Activated gamma-delta T cell treated with anti-CD3 and anti-CD28 coated beads, Interleukin-2, amount 50 U/mL, for 16 hours (primary cell): ENCODE data around the gene SCAMP2.

Source experiments
- DNase-seq: peaks from one replicate; pipeline ENCODE4 v3.0.0-alpha.2; 2020; ENCODE audit warnings: low read depth

The SCAMP2 gene

DNA sequence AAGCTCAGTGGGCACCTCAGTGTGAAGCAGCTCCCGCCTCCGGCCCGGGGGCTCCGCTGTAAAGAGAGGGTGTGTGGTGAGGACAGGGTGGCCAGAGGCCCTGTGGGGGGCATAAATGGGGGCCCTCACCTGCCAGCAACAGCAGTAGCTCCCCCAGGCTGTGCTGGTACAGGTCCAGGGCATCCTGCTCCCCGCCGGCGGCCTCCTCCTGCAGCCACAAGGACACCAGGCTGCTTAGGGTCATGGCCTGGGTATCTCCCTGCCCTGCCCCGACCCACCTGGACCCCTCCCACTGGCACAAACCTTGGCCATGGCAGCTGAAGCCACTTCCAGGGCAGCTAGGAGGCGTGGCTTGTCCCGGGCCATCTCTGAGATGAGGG, 35.0 kb downstream of the SCAMP2 start:
- DNase-seq, result no peak

DNA sequence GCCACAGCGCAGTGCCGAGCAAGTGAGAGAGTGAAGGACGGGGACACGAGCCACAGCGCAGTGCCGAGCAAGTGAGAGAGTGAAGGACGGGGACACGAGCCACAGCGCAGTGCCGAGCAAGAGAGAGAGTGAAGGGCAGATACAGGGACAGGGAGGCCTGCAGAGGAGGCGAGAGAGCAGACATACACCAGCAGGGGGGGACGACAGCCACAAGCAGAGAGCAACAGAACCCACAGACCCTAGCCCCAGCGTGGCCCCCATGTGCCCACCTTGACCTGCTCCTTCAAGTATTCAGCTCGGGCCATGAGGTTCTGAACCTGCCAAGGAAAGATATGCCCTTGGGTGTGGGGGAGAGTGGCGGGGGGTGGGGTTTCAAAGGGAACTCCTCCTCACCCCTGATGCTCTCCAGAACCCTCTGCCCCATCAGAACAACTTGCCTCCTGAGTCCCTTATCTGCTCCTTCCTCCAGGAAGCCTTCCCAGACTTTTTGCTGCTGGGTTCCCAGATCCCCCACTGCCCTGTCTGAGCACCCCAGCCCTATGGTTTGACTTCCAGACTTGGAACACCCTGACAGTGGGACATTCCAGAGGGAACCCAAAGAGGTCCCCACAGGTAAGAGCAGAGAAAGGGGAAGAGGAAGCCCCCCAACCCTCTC, 35.6 kb downstream of the SCAMP2 start:
- DNase-seq, result no peak

DNA sequence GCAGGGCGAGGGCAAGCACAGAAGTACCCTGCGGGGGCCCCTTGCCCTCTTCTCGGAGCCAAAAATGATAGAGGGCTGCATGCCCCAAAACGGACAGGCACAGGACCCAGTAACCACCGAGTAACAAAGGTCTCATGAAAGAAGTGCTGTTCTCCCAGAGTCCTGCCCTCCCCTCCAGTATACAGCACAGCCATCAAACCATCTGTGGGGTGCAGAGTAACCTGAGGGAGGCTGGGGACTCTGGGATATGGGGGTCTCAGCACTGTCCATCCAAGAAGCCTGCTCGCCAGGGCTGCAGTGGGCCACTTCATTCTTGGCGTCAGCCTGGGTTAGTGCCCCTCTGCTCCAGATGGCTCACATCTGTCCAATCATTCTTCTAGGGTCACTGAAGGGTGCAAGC, 36.3 kb downstream of the SCAMP2 start:
- DNase-seq, result no peak

DNA sequence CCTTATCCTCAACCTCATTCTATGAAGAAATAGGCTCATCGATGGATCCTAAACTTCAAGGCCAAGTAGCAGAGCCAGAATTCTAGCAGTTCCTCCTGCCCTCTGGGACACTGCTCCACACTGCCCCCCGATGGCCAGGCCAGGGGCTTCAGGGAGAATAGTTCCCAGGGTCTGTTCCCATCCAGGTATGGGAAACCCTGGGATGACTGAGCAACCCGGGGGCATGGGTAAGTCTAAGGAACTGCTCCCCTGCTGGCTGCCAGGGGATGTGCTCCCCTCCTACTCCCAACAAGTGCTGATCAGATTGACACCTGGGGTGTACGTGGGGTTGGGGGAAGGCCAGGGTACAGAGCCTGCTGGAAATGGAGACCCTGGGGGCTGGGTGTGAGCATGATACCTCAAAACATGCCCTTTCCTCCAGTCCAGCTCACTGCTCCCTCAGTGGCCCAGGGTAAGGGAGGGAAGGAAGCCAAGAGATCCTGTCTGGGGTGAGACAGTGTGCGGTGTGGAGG, 37.8 kb downstream of the SCAMP2 start:
- no peak for DNase-seq

DNA sequence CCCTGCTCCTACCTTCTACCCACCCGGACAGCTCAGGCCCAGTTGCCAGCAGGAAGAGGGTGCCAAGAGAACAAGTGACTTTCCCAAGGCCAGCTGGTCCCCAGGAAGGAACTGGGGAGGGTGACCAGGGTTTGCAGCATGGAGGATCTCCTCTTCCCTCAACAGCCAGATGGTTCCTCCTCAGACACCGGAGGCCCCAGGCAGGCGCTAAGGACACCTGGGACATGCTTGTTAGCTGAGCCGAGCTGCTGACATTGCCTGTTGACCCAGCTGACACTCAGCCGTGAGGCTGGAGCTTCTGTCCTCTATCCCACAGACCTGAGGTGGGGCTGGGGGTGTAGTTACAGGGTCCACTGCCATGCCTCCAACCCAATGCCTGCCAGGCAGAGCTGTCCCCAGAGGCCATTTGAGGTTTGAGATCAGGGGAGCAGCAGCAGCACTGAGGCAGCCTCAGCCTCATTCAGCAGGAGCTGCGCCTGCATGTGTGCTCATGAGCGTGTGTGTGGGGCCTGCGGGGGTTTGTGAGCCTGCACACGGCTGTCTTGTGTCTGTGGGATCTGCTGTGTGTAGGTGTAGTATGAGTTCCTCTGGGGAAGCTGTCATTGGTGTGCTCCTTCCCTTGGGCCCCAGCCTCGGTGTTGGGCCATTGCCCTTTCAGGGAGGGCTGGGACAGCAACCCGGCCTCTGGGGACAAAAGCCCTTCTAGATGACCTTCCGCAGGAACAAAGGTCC, 39.6 kb downstream of the SCAMP2 start:
- DNase-seq, result no peak

DNA sequence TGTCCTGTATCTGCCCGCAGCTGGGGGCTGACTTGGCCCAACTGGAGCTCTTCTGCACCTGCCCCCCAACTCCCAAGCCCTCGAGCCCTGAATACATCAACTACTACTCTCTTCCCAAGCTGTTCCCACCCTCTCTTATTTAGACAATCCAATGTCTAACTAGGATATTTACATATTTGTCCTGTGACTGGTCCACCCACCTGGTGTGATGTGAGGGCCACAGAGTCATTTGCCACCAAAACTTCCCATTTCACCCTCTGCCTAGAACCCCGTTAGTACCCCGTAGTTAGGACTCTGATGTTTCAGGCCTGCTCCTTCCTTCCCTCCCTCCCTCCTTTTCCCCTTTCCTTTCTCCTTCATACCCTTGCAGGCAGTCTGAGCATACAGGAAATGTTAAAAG, 40.3 kb downstream of the SCAMP2 start:
- DNase-seq, result no peak

DNA sequence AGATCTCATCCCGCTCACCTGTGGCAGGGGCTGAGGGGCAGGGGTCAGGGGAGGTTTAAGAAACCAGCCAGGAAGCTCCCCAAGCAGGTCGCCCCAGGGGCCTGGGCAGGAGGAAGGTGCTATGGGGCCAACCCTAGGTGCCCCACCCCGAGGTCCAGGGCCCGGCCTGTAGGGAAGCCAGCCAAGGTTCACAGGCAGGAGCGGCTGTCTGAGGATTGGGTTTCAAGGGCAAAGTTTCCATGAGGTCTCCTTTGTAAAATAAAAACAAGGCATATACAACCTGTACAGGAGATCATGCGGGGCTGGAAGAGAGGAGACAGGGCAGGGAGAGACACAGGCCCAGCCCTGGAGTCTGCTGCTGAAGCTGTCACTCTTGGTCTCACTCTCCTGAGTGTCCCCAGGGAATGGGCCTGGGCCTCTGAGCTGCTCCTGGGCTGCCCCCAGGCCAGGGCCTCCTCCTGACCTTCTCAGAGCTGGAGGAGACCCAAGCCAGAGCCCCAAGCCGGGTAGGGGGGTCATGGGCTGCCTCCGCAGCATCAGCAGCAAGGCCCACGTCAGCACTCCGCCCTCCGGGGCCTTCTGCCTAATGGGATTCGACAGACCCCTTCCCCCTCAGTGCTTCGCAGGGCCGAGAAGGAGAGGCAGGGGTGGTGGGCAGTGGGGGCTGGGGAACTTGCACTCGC, 41.2 kb downstream of the SCAMP2 start:
- DNase-seq, result no peak

DNA sequence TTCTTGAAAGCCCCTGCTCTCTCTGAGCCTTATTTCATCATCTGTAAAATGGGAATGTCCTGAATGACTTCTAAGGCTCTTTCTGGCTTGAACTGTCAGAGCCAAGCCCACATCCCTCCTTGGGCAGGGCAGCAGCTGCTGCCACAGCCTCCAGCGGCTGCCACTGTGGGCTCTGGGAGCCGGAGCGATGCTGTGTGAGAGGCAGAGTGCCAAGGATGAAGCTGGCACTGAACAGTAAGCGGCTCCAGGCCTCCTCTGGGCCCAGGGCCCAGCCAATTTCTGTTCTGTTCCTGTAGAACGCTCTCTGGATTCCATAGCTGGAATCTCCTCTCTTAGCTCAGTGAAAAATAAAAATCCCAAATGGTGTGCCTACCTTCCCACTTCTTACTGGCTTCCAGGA, 42.3 kb downstream of the SCAMP2 start:
- no peak for DNase-seq

DNA sequence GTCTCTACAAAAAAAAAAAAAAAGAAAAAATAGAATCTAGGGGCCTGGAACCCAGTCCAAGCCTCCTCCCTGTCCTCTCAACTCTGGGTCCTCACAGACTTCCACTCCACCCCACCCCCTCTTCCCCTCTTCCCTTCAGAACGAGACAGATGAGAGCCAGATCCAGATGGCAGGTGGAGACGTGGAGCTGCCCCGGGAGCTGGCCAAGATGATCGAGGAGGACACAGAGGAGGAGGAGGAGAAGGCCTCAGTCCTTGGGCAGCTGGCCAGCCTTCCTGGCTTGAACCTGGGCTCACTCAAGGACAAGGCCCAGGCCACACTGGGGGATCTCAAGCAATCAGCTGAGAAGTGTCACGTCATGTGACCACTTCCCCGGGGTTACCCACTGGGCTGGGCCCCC, 43.2 kb downstream of the SCAMP2 start:
- no peak for DNase-seq

DNA sequence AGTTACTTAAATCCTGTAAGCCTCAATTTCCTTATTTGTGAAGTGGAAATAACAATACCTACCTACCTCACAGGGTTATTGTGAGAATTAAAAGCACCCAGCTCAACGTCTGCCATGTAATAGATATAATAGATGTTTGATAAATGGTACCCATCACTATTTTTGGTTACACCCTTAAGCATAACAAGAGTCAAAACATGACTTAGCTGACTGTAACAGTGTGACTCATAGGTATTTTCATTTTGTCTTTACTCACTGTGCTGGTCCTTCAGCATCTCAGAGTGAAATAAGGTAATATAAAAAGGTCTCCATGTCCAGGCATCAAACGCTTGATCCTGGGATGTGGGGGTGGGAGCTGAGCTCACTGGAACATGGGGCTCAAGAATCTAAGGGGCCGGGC, 43.7 kb downstream of the SCAMP2 start:
- no peak for DNase-seq

DNA sequence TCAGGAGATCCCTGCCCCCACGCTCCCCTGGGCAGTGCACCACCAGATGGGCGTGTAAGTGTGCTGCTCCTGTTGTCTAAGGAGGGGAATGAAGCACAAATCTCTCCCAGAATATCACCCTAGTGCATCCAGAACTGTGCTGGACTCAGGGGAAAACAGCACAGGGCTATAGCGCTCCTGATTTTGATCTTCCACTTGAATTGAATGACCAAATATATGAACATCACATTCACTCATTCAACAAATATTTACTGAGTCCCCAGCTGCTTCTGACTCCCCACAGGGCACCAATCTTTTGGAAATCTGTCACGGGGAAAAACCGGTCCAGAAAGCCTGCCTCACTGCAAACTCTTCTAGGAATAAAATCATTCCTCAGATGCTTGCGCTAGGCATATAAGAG, 44.3 kb downstream of the SCAMP2 start:
- DNase-seq, result no peak

DNA sequence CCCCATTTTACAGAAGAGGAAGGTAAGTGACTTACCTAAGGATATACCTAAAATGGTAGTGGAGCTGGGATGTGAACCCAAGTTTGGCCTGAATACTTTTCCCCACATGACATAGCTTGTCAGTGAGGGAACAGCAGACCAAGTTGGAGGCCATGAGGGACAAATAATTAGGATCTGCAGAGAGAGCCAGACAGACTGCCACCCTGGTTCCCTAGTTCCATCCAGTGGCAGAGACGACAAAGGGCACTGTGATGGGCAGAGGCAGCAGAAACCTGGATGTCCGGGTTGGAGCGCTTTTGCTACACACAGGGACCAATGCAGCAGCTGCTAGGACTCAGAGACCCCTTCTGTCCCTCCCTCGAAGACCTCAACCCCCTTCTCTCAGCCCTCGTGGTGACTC, 45.6 kb downstream of the SCAMP2 start:
- DNase-seq, result no peak

DNA sequence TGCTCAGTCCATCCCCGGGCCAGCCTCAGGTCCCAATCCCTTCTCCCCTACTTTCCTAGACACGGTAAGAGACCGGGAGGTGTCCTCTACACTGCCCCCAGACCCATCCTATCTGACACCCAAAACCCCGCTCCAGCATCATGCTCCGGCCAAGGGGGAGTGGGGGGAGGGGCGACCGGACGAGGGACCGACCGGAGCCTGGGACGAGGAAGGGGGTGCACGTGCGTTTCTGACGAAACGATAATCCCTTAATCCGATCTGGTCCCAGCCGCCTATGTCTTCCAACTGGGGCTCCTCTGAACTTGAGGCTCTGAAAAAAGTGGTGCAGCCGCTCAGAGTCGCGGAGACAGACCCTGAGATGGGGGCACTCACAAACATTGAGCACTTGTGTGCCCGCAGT, 46.2 kb downstream of the SCAMP2 start:
- no peak for DNase-seq

DNA sequence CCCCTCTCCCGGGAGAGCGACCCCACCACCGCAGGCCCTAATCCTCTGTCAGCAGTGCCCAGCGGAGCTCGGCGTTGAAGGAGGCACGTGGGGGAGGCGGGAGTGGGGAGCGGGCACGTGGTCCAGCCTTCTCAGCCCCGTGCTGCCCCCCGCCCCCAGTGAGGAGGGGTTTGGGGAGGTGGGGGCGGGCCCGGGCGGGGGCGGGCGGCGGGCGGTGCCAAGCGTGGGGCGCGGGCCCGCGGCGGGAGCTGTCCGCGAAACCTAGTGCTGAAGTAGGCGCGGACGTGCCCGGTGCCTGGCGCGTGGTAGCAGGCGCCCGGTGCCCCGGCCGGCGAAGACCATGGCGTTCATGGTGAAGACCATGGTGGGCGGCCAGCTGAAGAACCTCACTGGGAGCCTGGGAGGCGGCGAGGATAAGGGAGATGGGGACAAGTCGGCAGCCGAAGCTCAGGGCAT, 46.8 kb downstream of the SCAMP2 start, which contains the start of gene CPLX3:
Gene CPLX3, plus strand, starts transcription at position 264 of the 456 bp plus-strand sequence. Its CDS starts 77 bp downstream, at position 341.
- no peak for DNase-seq

DNA sequence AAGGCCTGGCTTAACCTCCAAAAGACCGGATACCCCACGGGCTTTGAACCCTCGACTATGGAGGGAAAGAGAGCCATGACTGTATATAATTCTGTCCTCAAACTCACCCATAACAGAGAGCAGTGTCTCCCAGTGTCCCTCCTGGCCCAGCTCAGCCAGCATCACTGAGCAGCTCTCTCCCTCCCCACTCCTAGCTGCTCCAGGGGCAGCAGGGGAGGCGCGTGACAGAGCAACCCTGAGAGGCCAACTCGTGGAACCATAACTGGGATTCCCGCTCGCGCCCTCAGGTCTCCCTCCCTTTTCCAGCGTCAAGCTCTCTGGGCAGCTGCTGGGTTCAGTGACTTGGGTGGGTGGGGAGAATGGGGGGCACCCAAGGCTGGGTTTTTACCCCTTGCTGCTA, 47.3 kb downstream of the SCAMP2 start:
- DNase-seq, result no peak

DNA sequence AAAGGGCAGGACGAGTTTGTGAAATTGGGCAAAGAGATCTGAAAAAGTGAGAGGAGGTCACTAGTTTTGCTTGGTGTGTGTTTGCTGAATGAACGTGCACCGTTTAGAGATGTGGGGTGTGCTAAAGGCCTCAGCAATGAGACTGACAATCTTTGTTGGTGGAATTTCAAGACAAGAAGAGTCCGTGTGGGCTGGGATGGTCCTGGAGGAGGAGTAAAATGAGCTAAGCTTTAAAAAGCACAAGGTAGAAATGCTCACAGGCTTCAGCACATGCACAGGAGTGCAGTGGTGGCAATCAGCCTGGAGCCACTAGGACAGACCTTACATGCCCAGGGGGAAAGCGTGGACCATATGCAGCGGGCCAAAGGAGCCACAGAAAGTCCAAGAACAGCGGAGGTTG, 48.2 kb downstream of the SCAMP2 start:
- no peak for DNase-seq

DNA sequence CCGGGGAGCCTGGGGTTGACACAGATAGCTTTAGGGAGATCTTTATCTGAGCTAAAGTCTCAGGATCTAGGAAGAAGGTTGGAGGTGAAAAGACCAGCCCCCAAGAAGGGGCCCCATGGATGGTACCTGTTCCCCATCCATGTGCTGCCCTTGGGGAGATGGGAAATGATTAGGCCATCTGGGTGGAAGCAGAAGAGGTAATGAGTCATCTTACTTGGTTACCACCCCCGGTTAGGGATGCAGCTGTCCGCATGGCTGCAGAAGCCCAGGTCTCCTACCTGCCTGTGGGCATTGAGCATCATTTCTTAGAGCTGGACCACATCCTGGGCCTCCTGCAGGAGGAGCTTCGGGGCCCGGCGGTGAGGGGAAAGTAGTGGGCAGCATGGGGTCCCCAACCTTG, 49.8 kb downstream of the SCAMP2 start:
- no peak for DNase-seq

DNA sequence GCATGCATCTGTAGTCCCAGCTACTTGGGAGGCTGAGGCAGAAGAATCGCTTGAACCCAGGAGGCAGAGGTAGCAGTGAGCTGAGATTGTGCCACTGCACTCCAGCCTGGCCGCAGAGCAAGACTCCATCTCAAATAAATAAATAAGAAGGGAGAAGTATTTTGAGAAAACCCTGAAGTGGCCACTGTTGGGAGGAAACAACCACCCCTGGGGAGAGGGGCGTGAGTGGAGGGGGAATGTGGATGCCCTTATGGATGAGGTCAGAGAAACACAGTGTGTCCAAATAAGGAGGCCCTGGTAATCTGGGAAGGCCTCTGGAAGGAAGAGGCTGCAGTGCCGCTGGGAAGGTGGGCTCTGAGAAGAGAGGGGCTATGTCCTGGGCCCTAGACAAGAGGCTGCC, 50.9 kb downstream of the SCAMP2 start:
- DNase-seq, result no peak

DNA sequence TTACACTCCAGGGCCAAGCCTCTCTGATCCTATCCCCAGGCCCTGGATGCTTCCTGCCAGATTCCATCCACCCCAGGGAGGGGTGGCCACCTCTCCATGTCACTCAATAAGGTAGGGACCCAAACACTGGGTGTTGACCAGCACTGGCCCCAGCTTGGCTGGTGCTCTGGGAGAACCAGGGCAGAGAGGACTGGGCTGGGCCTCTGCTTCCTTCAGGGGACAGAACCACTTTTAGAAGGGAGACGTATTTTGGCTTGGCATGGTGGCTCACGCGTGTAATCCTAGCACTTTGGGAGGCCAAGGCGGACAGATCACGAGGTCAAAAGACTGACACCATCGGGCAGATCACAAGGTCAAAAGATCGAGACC, 51.4 kb downstream of the SCAMP2 start:
- DNase-seq, result no peak

DNA sequence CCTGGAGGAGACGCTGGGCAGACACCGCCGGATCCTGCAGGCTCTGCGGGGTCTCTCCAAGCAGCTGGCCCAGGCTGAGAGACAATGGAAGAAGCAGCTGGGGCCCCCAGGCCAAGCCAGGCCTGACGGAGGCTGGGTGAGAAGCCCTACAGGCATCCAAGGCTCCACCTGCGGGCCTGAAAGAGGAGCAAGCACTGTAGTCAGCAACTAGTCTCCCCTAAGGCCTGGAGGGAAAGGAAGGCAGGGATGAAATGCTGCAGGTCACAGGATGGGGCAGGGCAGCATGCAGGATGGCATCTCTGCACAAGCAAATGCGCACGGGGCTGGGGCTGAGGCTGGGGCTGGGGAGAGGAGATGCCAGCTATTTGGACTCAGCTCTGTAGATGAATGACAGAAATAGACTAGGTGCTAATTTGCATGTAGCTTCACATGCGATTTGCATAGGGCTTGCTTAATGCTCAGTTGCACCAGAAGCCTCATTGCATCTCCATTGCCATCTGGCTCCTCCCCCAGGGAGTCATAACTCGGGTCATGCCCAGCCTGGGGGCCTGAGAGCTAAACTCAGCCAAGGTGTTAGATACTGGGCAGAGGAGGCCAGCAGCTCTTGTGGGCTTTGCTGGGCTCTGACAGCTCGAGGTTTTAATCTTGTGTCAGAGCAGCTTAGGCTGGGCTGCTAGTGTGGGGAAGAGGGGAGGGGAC, 51.9 kb downstream of the SCAMP2 start:
- DNase-seq, result no peak

DNA sequence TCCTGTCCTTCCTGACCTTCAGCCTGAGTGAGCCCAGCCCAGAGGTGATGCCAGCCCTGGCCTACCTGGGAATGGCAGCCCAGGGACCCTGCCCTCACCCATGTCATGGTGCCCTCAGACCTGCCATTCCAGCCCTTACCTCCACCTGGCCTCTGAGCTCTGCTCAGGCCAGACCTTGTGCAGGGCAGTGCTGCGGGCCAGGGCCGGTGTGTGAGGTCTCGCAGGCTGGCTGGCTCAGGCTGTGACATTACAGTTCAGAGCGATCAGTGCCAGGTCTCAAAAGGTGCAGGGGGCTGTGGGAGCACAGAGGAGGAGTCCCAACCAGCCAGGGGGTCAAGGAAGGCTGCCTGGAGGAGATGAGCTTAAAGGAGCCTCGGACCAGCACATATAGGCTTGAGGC, 53.1 kb downstream of the SCAMP2 start:
- no peak for DNase-seq

DNA sequence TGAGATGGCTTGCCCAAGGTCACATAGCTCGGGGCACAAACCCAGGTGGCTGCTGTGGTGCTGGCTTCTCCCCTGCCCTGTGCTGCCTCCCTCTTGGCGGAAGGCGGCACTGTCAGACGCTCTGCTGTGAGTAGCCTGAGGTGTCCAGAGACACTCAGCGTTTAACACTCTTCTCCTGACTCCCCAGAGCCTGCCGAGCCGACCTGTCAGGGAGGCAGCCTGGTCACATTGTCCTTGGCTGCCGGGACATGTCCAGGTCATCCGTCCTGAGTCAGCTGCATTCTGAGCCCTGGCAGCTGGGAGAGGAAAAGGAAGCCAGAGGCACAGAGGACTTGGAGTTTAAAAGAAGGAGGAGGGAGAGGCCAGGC, 55.8 kb downstream of the SCAMP2 start:
- DNase-seq, result no peak
